ENCODE data around the gene MRPS9. TPM values are rescaled to one million over a fixed set of nuclear protein-coding genes. Genes with fewer than 3 reads are reported as not detected.

Gene MRPS9
- total RNA-seq, 1 experiment from 2014 or later: 60.0 TPM

DNA sequence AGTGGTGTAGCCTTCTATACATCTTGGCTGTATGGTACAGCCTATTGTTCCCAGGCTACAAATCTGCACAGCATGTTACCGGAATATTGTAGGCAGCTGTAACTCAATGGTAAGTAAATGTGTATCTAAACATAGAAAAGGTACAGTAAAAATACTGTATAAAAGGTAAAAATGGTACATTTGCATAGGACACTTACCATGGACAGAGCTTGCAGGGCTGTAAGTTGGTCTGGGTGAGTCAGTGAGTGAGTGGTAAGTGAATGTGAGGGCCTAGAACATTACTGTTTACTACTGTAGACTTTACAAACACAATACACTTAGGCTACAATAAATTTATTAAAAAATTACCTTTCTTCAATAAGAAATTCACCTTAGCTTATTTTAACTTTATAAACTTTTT is 3.7 kb upstream of the MRPS9 start:
- Histone ChIP-seq H3K79me1 (ENCODE audit: insufficient read depth, low read depth, low read length, poor library complexity, severe bottlenecking) (no peaks in the 10 kb centered on the region), H2BK12ac (ENCODE audit: insufficient read length, low read depth, low read length) (no peak overlapping the region), H2BK120ac (ENCODE audit: low read depth, low read length, poor library complexity, severe bottlenecking) (no peak overlapping the region), H3T11ph (ENCODE audit: low read length) (no peak overlapping the region), H3K23ac (ENCODE audit: insufficient read length, low read depth, low read length) (no peak overlapping the region), H3K27me3 (ENCODE audit: insufficient read depth, low read length) (no peaks in the 10 kb centered on the region), H3K9me3 (ENCODE audit: control insufficient read depth, low read depth, low read length) (no peaks in the 10 kb centered on the region), H2BK20ac (ENCODE audit: low read depth, low read length, poor library complexity, severe bottlenecking) (no peak overlapping the region), H4K8ac (replicated peaks; ENCODE audit: insufficient read length, low read depth, low read length) (no peak overlapping the region), H2AFZ (ENCODE audit: low read length) (no peak overlapping the region), H3K9ac (ENCODE audit: extremely low read depth, insufficient read length, low read length) (no peak overlapping the region), H3K18ac (ENCODE audit: insufficient read length, low read depth, low read length) (no peak overlapping the region), H4K91ac (ENCODE audit: insufficient read length, low read depth, low read length) (no peak overlapping the region), H3K23me2 (ENCODE audit: insufficient read length, low read depth, low read length, poor library complexity, severe bottlenecking) (peaks cover 8% of the 10 kb centered on the region), H3K27ac (ENCODE audit: insufficient read length, low read depth, low read length) (no peak overlapping the region), H3K4ac (ENCODE audit: low read depth, low read length) (no peak overlapping the region), H3K14ac (ENCODE audit: insufficient read depth, low read length) (no peak overlapping the region), H2BK5ac (ENCODE audit: insufficient read length, low read length) (no peak overlapping the region), H4K5ac (ENCODE audit: insufficient read length, low read depth, low read length) (no peak overlapping the region), H3K79me2 (ENCODE audit: insufficient read depth, low read length) (peaks cover 2% of the 10 kb centered on the region; the same call in 1 of the 2 replicates), H4K20me1 (ENCODE audit: control insufficient read depth, insufficient read depth, insufficient read length) (no peaks in the 10 kb centered on the region), H3K4me2 (ENCODE audit: insufficient read depth, insufficient read length, low read length) (no peak overlapping the region), H2BK15ac (ENCODE audit: low read depth, low read length) (no peak overlapping the region), H2AK5ac (ENCODE audit: insufficient read length, low read length) (no peak overlapping the region), H3K56ac (ENCODE audit: insufficient read length, low read depth, low read length) (no peak overlapping the region), H3K4me1 (ENCODE audit: insufficient read depth, low read length) (no peaks in the 10 kb centered on the region)
- TF ChIP-seq, protein P1, sequence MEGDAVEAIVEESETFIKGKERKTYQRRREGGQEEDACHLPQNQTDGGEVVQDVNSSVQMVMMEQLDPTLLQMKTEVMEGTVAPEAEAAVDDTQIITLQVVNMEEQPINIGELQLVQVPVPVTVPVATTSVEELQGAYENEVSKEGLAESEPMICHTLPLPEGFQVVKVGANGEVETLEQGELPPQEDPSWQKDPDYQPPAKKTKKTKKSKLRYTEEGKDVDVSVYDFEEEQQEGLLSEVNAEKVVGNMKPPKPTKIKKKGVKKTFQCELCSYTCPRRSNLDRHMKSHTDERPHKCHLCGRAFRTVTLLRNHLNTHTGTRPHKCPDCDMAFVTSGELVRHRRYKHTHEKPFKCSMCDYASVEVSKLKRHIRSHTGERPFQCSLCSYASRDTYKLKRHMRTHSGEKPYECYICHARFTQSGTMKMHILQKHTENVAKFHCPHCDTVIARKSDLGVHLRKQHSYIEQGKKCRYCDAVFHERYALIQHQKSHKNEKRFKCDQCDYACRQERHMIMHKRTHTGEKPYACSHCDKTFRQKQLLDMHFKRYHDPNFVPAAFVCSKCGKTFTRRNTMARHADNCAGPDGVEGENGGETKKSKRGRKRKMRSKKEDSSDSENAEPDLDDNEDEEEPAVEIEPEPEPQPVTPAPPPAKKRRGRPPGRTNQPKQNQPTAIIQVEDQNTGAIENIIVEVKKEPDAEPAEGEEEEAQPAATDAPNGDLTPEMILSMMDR (conservative IDR thresholded peaks at IDR 0.05): no peak
- DNase-seq: no peak
- WGBS (ENCODE audit: extremely low coverage, insufficient read length, low lambda C conversion rate): no CpG with 5 or more reads among the region's 1 CpG
- Mint-ChIP-seq H3K36me3 (ENCODE audit: insufficient read depth in 1 of 3, low read depth in 3 of 3) (peaks cover 5 to 31% (median 8%) of the 10 kb centered on the region in 3 experiments; a peak in 5 of 7 replicates), H3K4me3 (no peak overlapping the region), H3K27me3 (ENCODE audit: low read depth) (no peaks in the 10 kb centered on the region; the same call in 1 of the 2 replicates), H3K9me3 (peaks cover 18 to 26% of the 10 kb centered on the region in 2 experiments), H3K4me1 (peaks cover 16 to 17% of the 10 kb centered on the region in 2 experiments), H3K27ac (no peak overlapping the region)
